GM10266 (cell line): Measurements from ENCODE around the gene NOL6.

Experiments
- DNase-seq: peaks from one replicate; pipeline ENCODE4 v3.0.0; 2012; ENCODE audit errors: extremely low spot score
- TF ChIP-seq, protein P1 (sequence below): IDR thresholded peaks from 2 replicates; pipeline ENCODE4 v1.5.1; 2012; ENCODE audit warnings: mild to moderate bottlenecking, low read depth; ENCODE audit not compliant: control insufficient read depth, insufficient read depth; ENCODE audit errors: missing control alignments

NOL6 gene

DNA sequence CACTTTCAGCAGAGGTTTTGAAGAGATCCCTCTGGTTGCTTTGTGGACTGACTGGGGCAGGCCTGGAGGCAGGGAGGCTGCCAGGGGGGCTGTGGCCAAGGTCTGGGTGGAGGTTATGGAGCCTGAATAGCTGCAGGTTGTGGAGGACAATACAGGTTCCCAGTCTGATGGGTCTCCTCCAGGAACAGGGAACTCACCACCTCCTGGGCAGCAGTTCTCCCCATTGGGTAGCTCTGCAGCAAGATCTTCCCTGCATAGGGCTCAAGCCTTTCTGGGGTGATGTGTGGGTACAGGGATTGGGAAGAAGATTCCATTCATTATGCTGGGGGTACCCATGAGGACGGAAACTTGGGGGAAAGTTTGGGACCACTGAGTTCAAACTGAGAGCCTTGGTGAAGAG lies 33.1 kb downstream of the NOL6 start:
- TF ChIP-seq, protein P1, sequence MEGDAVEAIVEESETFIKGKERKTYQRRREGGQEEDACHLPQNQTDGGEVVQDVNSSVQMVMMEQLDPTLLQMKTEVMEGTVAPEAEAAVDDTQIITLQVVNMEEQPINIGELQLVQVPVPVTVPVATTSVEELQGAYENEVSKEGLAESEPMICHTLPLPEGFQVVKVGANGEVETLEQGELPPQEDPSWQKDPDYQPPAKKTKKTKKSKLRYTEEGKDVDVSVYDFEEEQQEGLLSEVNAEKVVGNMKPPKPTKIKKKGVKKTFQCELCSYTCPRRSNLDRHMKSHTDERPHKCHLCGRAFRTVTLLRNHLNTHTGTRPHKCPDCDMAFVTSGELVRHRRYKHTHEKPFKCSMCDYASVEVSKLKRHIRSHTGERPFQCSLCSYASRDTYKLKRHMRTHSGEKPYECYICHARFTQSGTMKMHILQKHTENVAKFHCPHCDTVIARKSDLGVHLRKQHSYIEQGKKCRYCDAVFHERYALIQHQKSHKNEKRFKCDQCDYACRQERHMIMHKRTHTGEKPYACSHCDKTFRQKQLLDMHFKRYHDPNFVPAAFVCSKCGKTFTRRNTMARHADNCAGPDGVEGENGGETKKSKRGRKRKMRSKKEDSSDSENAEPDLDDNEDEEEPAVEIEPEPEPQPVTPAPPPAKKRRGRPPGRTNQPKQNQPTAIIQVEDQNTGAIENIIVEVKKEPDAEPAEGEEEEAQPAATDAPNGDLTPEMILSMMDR: no peak
- DNase-seq: no peak

DNA sequence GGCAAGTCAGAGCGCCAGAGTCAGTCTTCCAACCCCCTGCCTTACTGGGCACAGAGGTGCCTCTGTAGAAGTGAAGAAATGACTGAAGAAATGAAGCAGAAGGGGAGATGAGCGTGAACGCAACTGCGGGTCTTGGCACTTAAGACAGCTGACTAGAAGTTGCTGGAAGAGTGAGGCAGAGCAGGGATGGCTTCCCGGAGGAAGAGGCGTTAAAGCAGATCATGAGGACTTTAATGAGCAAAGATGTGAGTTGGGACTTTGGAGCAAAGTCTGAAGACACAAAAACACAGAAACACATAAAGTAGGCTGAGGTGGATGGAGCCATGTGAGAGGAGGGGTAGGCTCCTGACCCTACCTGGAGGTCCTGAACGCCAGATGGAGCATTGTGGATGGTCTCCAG lies 33.5 kb downstream of the NOL6 start:
- TF ChIP-seq, protein P1: no peak
- DNase-seq: no peak

DNA sequence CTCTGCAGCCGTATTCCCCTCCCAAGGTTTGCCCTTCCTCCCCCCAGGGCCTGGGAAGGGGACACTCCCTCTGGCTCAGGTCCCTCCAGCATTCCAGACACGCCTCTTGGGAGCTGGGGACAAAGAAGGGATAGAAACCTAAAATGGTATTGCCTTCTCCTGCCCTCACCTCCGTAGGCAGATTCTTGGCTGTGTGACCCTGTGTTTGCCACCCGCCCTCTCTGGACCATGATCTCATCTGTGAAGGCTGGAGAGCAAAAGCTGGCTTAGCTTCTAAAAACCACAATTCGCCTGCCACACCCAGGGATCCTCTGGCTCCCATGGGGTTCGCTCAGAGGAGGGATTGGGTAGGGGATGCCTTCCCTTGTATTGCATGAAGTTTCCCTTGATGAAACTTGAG lies 34.0 kb downstream of the NOL6 start:
- TF ChIP-seq, protein P1: no peak
- no peak for DNase-seq

DNA sequence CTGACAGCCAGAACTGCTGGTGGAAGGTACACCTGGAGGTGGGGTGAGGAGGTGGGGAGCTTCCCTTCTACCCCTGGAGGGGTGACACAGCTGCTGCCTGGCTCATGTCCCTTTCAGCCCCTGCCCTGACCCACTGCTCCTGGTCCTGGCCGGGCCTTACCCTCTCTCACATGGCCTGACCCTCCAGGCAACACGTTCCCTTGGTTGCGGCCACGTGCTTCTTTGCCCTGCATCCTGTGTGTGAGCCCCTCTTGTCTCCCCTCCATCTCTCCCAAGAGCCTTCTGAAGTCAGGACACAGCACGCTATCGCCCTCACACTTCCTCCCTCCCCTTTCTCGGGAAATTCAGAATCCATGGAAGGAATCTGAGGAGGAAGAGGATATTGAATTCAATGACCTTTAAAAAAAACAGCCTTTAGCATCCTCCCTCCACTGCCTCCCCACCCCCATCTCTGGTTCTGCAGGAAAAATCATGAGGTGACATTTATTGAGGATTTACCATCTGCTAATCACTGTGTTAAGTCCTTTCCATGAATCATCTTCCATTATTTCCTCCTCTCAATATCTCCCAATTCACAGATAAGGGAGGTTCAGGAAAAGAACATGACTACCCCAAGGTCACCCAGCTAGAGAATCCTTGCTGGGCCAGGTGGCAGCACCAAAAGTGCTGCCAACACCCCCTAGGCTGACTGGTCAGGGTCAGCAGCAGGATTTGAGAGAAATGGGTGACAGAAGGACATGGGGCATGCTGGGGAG lies 34.6 kb downstream of the NOL6 start:
- TF ChIP-seq, protein P1: no peak
- no peak for DNase-seq

DNA sequence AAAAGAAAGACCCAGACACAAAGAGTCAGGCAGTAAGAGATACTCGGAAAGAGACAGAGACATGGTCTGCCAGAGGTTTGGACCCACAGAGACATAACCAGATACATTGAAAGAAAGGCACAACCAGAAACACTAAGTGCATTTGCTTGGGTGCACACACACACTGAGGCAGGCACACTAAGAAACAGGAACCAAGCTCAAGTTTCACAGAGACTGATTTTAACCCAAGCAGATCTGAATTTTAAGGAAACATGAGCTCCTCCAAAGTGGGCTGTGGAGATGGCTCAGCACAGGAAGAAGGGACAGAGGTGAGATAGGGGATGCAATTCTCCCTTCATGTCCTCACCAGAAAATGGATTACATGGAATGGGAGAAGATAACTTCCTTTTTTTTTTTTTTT lies 35.8 kb downstream of the NOL6 start:
- TF ChIP-seq, protein P1: no peak
- DNase-seq: no peak

DNA sequence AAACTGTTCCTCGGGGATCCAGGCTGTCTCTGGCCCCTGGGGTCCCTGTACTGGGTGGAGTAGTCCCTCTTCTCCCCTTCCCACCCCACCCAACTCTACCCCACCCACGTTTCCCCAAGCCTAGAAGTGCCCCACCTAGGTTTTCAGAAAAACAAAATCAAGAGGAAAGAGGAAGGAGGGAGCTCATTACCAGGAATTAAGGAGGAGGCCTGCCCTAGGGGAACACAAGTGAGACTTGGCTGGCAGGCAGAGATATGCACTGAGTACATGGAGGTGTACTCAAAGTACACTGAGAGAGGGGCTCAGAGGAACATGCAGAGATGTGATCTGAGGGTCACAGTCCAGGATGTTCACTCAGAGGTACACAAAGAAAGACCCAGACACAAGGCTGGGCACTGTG lies 36.5 kb downstream of the NOL6 start:
- no peak for DNase-seq
- TF ChIP-seq, protein P1: no peak

DNA sequence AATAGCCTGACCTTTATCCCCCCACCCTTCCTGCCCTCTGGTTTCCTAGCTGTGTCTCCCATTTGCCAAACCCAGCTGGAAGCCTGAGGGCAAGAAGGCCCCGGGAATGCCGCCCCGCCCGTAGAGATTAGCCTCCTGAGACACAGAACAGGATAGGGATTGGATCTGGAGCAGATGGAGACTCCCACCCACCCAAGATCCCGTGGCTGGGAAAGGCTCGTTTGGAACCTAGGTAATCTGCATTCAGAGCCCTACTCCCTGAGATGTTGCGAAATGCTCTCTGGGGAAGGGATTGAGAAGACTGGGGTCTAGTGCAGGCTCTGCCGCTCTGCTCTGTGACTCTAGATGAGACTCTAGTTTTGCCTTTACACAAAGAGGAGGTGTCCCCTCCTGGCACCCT lies 37.3 kb downstream of the NOL6 start:
- DNase-seq: no peak
- TF ChIP-seq, protein P1: no peak
